Measurements from ENCODE around the gene TEX22.

The TEX22 gene

DNA sequence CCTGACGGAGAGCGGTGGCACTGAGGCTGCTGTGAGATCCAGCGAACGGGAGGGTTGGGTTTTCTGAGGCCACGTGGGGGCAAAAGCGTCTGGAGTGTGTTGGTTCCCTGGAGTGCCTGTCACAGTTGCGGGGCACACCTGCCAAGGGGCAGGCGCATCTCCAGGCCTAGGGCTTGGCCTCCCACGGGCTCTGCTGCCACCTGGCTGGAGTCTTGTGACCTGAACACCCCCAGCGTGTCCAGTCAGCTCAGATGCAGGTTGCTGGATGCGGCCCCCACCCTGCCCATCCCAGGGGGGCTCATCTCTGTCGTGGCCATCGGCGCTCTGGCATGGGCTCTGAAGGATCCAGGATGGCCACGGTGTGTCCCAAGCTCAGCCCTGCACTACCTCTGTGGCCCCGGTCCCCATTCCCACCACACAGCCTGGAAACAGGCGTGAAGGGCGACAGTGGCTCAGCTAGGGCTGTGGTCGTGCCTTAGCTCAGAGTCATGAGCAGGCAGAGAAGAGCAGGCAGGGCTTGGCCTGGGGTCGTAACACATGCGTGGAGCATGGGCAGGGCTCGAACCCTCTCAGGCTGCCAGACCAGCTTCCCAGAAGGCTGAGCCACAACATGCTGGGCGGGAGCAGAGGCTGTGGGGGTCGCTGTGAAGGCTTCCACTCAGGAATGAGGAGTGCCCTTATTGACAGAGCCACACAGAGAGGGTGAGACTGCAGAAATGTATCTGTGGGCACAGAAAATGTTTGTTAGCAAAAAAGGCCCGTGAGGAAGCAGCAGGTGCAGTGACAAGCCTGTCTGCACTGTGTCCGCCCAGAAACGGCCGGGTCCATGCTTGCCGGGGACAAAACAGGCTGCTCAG, 52.8 kb downstream of the TEX22 start:
- TF ChIP-seq, protein P1, sequence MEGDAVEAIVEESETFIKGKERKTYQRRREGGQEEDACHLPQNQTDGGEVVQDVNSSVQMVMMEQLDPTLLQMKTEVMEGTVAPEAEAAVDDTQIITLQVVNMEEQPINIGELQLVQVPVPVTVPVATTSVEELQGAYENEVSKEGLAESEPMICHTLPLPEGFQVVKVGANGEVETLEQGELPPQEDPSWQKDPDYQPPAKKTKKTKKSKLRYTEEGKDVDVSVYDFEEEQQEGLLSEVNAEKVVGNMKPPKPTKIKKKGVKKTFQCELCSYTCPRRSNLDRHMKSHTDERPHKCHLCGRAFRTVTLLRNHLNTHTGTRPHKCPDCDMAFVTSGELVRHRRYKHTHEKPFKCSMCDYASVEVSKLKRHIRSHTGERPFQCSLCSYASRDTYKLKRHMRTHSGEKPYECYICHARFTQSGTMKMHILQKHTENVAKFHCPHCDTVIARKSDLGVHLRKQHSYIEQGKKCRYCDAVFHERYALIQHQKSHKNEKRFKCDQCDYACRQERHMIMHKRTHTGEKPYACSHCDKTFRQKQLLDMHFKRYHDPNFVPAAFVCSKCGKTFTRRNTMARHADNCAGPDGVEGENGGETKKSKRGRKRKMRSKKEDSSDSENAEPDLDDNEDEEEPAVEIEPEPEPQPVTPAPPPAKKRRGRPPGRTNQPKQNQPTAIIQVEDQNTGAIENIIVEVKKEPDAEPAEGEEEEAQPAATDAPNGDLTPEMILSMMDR (IDR thresholded peaks at IDR 0.05; ENCODE audit: low read depth, low read length, missing control alignments), result no peak
- in situ Hi-C loops (cut with HindIII; ENCODE audit: low pct_ligation_motif_present, low sequenced_read_pairs), result no loop called here
- no peak for DNase-seq
- Histone ChIP-seq H3K4me3 (ENCODE audit: low read depth, low read length) (no peak overlapping the region), H3K36me3 (replicated peaks) (peaks cover 51% of the 10 kb centered on the region), H3K27ac (no peak overlapping the region), H3K27me3 (replicated peaks) (no peaks in the 10 kb centered on the region)

GRCh38 chr14:105452963-105453362, 54.6 kb downstream of the TEX22 start:
- TF ChIP-seq, protein P1 (IDR thresholded peaks at IDR 0.05; ENCODE audit: low read depth, low read length, missing control alignments), result no peak
- in situ Hi-C loops (cut with HindIII; ENCODE audit: low pct_ligation_motif_present, low sequenced_read_pairs), result no loop called here
- H3K27ac ChIP-seq, result no peak overlapping the region
- no peaks in the 10 kb centered on the region for H3K27me3 ChIP-seq (replicated peaks)
- DNase-seq, result no peak
- peaks cover 53% of the 10 kb centered on the region for H3K36me3 ChIP-seq (replicated peaks)
- H3K4me3 ChIP-seq (ENCODE audit: low read depth, low read length), result no peak overlapping the region

DNA sequence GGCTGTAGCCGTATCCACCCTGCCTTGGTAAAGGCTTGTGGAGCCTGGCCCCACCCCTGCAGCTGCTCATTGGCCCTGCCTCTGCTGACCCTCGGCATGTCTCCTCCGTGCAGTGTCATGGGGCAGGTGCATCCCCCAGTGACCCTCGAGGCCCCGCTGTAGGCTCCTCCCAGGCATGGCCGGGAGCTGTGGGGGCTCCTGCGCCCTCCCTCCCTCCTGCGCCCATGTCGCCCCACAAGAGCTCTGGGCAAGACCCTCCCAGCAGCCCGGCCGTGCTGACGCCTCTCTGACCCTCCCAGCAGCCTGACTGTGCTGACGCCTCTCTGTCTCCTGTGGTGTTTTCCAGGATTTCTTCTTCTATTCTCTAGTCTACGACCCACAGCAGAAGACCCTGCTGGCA, 55.5 kb downstream of the TEX22 start:
- Histone ChIP-seq H3K36me3 (replicated peaks) (peaks cover 57% of the 10 kb centered on the region), H3K27me3 (replicated peaks) (no peaks in the 10 kb centered on the region), H3K27ac (no peak overlapping the region), H3K4me3 (ENCODE audit: low read depth, low read length) (no peak overlapping the region)
- TF ChIP-seq, protein P1 (IDR thresholded peaks at IDR 0.05; ENCODE audit: low read depth, low read length, missing control alignments), result no peak
- in situ Hi-C loops (cut with HindIII; ENCODE audit: low pct_ligation_motif_present, low sequenced_read_pairs), result no loop called here
- no peak for DNase-seq

GRCh38 chr14:105455086-105455640, 56.8 kb downstream of the TEX22 start:
- DNase-seq, result no peak
- no peaks in the 10 kb centered on the region for H3K27me3 ChIP-seq (replicated peaks)
- in situ Hi-C loops (cut with HindIII; ENCODE audit: low pct_ligation_motif_present, low sequenced_read_pairs), result no loop called here
- no peak overlapping the region for H3K27ac ChIP-seq
- peaks cover 48% of the 10 kb centered on the region for H3K36me3 ChIP-seq (replicated peaks)
- TF ChIP-seq, protein P1 (IDR thresholded peaks at IDR 0.05; ENCODE audit: low read depth, low read length, missing control alignments), result no peak
- H3K4me3 ChIP-seq (ENCODE audit: low read depth, low read length), result no peak overlapping the region

DNA sequence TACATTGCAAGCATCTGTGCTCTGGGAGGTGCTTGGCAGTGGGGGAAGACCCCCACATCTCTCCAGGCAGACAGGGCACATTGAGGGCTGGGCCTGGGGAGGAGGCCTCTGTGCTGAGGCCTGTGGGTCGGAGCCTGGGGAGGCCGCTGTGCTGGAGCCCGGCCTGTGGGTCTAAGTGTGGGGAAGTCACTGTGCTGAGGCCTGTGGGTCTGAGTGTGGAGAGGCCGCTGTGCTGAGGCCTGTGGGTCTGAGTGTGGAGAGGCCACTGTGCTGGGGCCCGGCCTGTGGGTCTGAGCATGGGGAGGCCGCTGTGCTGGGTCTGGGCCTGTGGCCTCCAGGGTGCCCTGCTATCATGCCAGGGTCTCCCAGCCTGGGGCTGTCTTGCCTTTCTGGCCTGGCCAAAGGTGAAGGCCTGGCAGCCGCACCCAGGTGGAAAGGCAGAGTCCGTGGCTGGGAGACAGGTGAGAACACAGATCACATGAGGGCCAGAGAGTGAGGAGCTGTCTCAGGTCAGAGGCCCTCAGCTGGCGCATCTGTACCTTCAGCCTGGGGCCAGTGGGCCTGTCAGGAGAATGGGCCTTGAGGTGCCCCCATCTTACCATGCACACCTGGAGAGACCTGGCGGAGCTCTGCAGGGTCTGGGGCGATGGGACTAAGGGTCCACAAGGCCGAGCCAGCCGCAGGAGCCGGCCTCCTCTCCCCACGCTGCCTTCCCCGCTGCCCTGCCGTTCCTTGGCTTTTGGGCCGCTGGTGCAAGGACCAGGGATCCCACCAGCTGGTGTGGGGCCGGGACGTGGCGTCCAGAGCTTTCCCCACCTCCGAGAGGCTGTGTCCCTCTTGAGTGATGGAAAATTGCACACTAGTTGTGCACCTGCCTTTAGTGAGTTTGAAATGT, 57.7 kb downstream of the TEX22 start:
- TF ChIP-seq, protein P1 (IDR thresholded peaks at IDR 0.05; ENCODE audit: low read depth, low read length, missing control alignments), result no peak
- no peaks in the 10 kb centered on the region for H3K27me3 ChIP-seq (replicated peaks)
- no peak overlapping the region for H3K4me3 ChIP-seq (ENCODE audit: low read depth, low read length)
- in situ Hi-C loops (cut with HindIII; ENCODE audit: low pct_ligation_motif_present, low sequenced_read_pairs), result no loop called here
- H3K27ac ChIP-seq, result no peak overlapping the region
- H3K36me3 ChIP-seq (replicated peaks), result peaks cover 48% of the 10 kb centered on the region
- no peak for DNase-seq

Data from brain microvascular endothelial cell (primary cell).